ELR (cell line): ENCODE results near the gene PSME2.

Experiments used
- DNase-seq: peaks from one replicate; pipeline ENCODE4 v3.0.0-alpha.2; 2015; ENCODE audit warnings: low read depth

PSME2 gene

DNA sequence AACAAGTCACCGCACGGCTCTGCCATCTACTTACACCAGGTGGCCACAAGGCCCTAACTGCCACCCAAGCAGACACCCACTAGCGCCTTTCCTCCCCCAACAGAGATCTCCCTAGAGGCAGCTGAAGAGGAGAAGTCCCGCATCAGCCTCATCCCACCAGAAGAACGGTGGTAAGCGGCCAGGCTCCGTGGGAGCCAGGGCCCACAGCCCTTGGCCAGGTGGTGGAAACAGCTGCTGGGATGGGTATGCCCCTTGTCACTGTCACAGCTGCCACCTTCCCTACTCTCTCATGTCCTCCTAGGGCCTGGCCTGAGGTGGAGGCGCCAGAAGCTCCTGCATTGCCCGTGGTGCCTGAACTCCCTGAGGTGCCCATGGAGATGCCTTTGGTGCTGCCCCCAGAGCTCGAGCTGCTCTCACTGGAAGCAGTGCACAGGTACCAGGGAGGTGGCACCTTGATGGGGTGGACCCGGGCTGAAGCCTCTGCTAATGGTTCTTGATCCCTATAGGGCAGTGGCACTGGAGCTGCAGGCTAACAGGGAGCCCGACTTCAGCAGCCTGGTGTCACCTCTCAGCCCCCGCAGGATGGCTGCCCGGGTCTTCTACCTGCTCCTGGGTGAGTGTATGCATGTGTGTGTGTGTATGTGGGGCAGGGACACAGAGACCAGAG, 33.0 kb upstream of the PSME2 start:
- no peak for DNase-seq

DNA sequence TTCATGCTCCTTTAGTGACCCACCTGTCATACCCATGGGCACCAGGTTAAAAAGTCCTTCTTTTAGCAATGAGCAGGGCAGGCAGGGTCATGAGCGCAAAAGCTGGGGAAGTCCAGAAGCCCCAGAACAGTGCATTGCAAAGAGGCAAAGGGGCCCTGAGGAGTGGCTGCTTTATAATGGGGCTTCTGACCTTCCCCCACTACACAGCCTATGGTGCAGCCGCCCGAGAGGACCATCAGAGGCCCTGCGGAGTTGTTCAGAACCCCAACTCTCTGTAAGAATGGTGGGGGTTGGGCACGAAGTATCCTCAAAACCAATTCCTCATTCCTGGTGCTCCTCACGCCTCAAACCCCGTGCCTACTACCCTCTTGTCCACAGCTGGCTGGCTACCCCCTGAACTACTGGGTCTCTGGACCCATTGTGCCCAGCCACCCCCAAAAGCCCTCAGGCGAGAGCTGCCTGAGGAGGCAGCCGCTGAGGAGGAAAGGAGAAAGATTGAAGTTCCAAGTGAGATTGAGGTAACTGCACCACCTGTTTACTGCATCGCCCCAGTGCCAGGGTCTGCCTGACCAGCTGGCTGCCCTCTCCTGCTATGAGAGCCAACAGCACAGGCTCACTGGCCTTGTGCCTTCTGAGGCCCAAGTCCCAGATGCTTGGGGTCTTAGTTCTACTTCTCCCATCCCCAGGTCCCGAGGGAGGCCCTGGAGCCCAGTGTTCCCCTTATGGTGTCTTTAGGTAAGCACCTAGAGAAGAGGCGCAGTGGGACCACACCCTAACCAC, 32.2 kb upstream of the PSME2 start:
- DNase-seq, result no peak

DNA sequence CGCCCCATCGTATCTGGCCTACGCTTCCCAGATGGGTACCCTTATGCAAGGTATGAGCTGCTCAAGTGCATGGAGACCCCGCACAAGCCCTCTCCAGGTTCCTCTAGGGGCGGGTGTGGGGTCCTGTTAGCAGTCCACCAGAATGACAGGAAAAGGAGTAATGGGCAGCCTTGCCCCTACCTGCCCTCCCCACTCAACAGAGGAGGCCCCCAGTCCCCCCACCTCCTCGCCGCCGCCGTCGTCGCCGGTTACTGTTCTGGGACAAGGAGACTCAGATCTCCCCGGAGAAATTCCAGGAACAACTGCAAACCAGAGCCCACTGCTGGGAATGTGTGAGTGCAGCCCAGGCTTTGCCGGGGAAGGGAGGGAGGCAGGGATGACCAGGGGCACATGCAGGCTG, 31.5 kb upstream of the PSME2 start:
- DNase-seq, result no peak

DNA sequence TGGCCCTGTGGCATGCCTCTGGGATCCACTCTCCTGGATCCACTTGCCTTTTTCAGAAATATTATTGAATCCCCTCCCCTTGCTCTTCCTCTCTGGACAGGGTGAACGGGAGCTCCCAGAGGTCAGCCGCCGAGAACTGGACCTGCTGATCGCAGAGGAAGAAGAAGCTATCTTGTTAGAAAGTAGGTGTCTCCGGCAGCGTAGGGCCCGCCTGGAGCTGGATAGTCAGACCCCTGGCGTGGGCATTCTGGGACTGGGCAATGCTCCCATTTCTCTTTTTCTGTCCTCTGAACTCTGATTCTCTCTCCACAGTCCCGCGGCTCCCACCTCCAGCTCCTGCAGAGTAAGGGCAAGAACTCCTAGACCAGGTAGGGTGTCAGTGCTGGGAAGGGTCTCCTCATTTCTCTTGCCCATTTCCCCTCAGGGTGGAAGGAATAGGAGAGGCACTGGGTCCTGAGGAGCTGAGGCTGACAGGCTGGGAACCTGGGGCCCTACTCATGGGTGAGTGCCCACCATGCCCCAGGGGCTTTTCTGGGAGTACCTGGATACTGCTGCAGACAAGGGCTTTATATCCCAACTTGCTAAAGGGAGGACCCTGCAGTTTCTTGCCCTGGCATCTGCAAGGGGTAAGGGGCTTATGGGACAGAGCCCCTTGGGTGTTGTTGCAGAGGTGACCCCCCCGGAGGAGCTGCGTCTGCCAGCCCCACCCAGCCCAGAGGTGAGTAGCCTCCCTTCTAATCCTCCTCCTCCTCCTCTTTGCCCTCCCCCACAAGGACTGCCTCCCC, 30.8 kb upstream of the PSME2 start:
- no peak for DNase-seq

DNA sequence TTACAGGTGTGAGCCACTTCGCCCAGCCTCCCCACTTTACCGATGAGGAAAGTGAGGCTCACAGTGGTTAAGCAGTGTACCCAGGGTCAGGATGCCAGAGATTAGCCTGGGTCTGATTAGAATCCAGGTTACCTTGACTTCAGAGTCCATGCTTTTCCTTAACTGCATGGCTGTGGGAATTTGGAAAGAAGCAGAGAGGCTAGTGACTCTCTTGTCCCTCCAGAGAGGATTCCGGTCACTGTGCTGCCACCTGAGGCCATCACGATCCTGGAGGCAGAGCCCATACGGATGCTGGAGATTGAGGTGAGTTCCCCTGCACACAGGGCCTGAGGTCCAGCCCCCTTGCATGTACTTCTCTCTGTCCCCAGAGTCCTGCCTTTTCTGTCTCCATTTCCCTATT, 30.2 kb upstream of the PSME2 start:
- no peak for DNase-seq

DNA sequence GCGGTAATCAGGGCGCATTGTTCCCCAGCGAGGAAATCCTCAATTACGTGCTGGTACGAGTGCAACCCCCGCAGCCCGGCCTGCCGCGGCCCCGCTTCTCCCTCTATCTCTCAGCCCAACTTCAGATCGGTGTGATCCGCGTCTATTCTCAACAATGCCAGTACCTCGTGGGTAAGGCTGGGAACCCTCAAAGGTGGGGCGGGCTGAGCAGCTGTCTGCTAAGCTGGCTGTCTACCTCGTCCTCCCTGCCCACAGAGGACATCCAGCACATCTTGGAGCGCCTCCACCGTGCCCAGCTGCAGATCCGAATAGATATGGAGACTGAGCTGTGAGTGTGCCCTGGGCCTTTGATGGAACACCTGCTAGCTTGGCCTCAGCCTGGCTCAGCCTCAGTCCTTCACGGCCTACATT, 26.5 kb upstream of the PSME2 start:
- DNase-seq, result no peak

DNA sequence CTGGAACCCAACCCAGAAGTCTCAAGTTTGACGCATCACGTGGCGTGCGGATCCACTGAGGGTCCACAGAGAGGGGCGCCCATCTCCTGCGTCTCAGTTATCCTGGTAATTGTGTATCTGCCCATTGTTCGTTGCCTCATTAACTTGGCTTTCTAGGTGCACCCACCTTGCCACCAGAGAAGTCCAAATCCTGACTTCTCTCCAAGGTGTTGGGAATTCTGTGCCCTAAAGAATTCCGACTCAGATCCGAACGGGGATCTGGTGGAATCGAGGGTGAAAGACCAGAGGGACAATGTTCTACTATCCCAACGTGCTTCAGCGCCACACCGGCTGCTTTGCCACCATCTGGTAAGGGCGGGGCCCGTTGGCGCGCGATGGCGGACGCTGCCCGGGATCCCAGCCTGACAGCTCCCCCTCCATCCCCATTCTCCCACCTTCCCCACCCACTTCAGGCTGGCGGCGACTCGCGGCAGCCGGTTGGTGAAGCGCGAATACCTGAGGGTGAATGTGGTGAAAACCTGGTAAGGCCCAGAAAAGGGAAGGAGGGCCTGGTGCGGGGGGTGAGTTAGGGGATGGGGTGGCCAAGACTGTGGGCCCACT, 26.0 kb upstream of the PSME2 start:
- no peak for DNase-seq

DNA sequence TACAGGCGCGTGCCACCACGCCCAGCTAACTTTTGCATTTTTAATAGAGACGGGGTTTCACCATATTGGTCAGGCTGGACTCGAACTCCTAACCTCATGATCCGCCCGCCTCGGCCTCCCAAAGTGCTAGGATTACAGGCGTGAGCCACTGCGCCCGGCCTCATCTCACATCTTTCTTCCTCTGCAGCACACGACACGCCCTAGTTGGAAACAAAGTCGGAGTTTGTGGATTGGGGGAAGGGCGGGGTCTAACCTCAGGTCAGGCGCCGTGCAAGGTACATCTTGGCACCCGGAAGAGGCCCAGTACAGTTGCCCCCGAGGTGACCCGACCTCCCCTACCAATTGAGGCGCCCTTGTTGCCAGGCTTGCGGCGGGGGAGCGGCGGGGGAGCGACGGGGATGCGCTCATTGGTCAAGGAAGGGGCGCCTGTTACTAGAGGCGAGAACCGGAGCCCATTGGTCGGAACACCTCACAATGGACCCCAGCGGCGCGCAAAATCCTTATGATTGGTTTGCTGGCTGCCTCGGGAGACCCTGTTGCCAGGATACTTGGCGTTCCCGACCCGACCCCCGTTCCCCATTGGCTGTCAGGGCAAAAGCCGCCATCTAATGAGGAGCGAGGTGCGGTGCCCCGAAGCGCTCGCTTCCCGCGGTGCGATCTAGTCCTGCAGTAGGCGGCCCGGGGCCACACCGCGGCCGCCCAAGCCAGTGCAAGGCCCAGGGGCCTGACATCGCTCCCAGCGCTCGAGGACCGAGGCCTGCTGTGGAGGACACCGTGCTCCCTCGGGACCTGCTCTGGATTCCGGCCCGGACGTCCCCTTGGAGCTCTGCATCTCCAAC, 25.2 kb upstream of the PSME2 start, which contains the start of gene REC8:
Gene REC8, plus strand, starts transcription at position 659 of the 839 bp plus-strand sequence. CDS start 473 bp downstream, outside the sequence.
- no peak for DNase-seq

DNA sequence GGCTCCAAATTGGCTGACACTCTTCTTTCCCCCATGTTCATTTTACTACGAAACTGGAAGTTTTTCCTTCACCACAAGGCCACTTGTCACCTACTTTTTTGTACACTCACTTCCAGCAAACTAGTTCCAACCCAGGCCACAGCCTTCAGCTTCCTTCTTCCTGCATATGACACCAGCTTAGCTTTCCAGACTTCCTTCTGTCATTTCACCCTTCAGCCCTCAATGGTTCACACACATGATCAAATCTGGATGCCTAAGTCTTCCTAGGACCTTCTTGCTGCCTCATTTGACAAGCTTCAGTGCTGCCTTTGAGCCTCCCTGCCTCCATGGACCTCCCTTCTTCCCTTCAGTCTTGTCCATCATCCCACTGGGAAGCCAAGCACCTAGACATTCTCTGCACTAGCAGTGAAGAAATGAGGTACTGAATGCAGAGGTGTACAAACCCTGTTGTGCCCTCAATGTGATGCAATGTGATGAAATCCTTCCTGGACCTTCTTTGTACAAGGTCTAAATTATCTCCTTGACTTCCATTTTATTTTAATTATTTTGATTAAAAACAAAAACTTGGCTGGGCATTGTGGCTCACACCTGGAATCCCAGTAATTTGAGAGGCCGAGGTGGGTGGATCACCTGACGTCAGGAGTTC, 21.2 kb upstream of the PSME2 start:
- no peak for DNase-seq

DNA sequence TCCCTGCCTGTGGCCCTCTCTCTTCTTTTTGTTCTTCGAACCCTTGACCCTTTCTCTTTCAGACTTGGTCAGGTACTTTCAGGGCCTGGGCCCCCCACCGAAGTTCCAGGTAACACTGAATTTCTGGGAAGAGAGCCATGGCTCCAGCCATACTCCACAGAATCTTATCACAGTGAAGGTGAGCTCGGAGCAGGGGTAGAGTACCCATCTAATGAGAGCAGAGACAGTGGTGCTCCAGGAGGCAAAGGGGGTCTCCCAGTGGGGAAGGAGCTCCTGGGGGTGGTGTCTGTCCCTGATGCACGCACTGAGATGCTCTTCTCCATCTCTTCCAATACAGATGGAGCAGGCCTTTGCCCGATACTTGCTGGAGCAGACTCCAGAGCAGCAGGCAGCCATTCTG, 19.4 kb upstream of the PSME2 start:
- no peak for DNase-seq

DNA sequence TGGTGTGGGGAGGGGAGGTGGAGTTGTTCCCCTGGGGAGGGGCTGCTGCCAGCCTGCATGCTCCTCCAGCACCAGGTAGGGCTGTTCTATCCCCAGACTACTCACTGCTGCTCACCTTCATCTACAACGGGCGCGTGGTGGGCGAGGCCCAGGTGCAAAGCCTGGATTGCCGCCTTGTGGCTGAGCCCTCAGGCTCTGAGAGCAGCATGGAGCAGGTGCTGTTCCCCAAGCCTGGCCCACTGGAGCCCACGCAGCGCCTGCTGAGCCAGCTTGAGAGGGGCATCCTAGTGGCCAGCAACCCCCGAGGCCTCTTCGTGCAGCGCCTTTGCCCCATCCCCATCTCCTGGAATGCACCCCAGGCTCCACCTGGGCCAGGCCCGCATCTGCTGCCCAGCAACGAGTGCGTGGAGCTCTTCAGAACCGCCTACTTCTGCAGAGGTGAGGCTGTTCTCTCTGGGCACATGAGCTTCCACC, 18.1 kb upstream of the PSME2 start:
- no peak for DNase-seq

DNA sequence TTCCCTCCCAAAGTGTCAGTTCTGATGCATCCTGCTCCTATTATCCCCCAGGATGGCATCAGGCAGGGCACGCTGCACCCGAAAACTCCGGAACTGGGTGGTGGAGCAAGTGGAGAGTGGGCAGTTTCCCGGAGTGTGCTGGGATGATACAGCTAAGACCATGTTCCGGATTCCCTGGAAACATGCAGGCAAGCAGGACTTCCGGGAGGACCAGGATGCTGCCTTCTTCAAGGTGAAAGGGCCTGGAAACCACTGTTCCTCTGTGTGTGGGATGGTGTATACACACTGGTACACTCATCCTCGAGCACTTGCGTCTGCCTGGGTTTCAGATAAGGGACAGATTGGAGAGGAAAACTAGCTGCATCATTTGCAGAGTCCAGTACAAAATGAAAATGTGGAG, 15.7 kb upstream of the PSME2 start:
- DNase-seq, result no peak

DNA sequence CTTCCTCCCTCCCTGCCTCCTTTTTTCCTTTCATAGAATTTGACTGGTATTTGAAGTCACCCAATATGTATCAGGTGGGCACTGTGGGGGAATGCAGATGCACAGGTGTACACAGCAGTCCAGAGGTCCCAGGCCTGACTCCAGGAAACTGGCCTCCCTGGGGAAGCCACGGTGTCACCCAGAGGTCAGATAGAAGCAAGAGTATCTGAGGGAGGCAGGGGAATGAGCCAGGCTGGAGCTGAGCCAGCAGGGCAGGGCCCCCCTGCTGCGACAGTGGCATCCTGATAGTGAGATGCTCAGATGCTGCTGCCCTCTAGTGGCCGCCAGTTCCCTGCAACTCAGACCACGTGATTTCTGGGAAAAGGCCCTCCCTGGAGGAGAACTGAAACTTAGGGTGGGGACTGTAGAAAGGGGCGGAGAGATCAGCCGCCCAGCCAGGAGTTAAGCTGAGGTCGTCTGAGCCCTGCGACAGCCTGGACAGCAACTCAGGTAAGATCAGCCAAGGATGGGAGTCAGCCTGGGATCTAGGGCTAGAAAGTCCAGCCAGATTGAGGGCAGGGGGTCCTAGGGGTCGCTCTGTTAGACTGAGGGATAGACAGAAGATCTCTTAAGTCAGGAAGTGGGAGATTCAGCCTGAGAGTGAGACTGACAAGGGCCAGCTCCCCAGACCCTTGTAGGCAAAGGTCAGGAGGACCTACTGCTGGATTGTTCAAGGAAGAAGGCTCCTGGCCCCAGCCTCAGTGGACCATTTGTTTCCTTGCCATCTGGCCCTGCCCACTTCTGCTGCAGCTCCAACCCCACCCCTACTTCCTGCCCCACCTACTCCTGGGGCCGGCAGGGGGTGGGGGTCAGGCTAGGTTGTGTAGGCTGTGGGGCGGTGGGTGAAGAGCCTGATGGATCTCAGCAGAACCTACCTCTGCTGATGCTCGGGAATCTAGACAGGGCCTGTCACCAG, 14.7 kb upstream of the PSME2 start, which contains the start of gene IRF9:
Gene IRF9, plus strand, starts transcription at position 416 of the 955 bp plus-strand sequence. CDS start 880 bp downstream, outside the sequence.
- peak; percentile 93 for DNase-seq

DNA sequence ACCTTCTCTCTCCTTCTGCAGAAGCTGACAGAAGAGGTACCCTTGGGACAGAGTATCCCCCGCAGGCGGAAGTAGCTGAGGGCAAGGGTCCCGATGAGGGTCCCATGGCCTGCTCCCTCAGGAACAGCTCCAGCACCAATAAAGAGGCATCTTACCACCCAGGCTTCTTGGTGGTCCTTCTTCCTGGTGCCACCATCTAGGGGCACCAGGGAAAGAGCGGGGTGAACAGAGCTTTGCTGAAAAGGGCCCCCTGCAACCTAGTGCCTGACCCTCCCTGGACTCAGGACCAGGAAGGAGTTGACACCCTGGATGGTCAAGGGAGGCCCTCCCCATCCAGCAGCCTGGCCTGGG, 14.1 kb upstream of the PSME2 start:
- no peak for DNase-seq

DNA sequence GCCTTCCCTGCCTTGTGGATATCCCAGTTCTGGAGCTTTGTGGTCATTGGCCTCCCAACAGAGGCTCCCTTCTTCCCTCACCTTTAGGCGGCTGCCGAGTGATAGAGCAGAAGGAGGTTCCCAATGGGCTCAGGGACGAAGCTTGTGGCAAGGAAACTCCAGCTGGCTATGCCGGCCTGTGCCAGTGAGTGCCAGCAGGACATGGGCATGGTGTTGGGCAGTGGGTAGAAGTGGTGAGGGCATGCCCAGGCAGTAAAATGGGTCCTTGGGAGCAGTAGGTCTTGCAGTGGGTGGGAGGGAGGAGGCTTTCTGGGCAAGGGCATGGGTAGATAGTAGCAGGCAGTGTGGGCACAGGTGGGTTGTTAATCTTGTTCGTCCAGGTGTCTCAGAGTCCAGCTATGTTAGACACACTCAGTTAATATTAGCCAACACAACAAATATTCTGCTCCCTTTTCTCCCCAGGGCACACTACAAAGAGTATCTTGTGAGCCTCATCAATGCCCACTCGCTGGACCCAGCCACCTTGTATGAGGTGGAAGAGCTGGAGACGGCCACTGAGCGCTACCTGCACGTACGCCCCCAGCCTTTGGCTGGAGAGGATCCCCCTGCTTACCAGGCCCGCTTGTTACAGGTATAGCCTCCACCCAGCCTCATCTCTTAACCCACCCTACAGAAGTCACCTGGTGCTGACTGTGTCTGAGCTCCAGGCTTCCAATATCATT, 13.5 kb upstream of the PSME2 start:
- DNase-seq, result no peak

DNA sequence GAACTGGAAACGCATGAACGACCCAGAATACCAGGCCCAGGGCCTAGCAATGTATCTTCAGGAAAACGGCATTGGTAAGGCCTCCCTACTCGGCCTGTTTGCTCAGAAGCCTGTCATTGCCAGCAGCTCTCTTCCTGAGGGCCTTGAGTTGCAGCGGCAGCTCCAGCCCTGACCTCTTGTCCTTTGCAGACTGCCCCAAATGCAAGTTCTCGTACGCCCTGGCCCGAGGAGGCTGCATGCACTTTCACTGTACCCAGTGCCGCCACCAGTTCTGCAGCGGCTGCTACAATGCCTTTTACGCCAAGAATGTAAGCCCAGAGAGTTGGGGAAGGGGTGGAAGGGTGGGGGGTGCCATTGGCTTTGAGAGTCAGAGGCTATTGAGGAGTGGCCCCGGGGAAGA, 10.9 kb upstream of the PSME2 start:
- DNase-seq, result no peak

DNA sequence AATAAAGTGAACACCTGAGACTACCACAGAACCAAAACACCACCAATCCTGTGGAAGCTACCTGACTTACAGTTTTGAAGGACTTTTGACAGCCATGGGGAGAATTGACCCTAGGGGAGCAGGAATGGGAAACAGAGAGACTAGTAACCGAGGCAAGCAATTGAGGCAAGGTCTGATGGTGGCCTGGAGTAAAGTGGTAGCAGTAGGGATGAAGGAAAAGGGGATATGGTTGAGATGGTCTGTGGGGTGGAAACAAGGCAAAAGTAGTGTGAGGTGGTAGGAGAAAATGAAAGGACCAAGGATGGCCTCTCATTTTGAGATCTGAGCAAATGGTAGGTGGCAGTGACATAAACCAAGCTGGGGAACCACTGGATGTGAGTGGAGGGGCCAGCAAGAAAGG, 10.4 kb upstream of the PSME2 start:
- no peak for DNase-seq

DNA sequence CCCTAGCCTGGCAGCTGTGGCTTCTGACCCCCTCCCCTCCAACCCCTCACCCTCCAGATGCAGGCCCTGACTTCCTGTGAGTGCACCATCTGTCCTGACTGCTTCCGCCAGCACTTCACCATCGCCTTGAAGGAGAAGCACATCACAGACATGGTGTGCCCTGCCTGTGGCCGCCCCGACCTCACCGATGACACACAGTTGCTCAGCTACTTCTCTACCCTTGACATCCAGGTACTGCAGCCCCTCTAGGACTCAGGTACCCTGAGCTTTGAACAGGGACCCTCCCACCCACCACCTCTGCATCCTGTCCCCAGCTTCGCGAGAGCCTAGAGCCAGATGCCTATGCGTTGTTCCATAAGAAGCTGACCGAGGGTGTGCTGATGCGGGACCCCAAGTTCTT, 8.7 kb upstream of the PSME2 start:
- no peak for DNase-seq
